DOHH2 (cell line): Measurements from ENCODE around the gene VSIG10L2.

Experiments
- H3F3A ChIP-seq: fragments of 200-600 bp; sonication (generic), shearing (Covaris generic); 2 replicates; pipeline ENCODE4 v1.6.0; 2016; ENCODE audit warnings: antibody characterized with exemption, mild to moderate bottlenecking; ENCODE audit not compliant: control insufficient read depth, insufficient read depth
- H3K27ac ChIP-seq: fragments of 200-600 bp; sonication (generic); 2 replicates; pipeline ENCODE4 v1.5.1; 2014; ENCODE audit warnings: low read depth, mild to moderate bottlenecking, low read length, moderate library complexity
- H3K27me3 ChIP-seq: fragments of 200-600 bp; sonication (generic); 2 replicates; pipeline ENCODE4 v1.6.1; 2014; ENCODE audit warnings: mild to moderate bottlenecking, low read length, mixed read lengths; ENCODE audit not compliant: control insufficient read depth
- H3K36me3 ChIP-seq: fragments of 200-600 bp; sonication (generic); 2 replicates; pipeline ENCODE4 v1.6.1; 2014; ENCODE audit warnings: mild to moderate bottlenecking, low read length, moderate library complexity, mixed read lengths; ENCODE audit not compliant: control insufficient read depth
- H3K4me1 ChIP-seq: fragments of 200-600 bp; sonication (generic); 2 replicates; pipeline ENCODE4 v1.6.1; 2014; ENCODE audit warnings: mild to moderate bottlenecking, low read length, mixed read lengths; ENCODE audit not compliant: control insufficient read depth
- H3K4me2 ChIP-seq: fragments of 200-600 bp; sonication (generic); 2 replicates; pipeline ENCODE4 v1.6.0; 2014; ENCODE audit warnings: mild to moderate bottlenecking, low read length, moderate library complexity
- H3K4me3 ChIP-seq: fragments of 200-600 bp; sonication (generic); 2 replicates; pipeline ENCODE4 v1.5.1; 2014; ENCODE audit warnings: mild to moderate bottlenecking, low read length, mixed read lengths
- H3K79me2 ChIP-seq: fragments of 200-600 bp; sonication (generic); 2 replicates; pipeline ENCODE4 v1.6.1; 2014; ENCODE audit warnings: mild to moderate bottlenecking, low read length, mixed read lengths; ENCODE audit not compliant: control insufficient read depth
- H3K9me2 ChIP-seq: fragments of 200-600 bp; sonication (generic); replicated peaks from 2 replicates; pipeline ENCODE4 v1.6.1; 2014; ENCODE audit warnings: mild to moderate bottlenecking, low read length, mixed read lengths; ENCODE audit not compliant: control insufficient read depth
- H3K9me3 ChIP-seq: fragments of 200-600 bp; sonication (generic); 2 replicates; pipeline ENCODE4 v1.6.1; 2014; ENCODE audit warnings: antibody characterized with exemption, low read length, mixed read lengths; ENCODE audit not compliant: control insufficient read depth, insufficient read depth
- H4K20me1 ChIP-seq: fragments of 200-600 bp; sonication (generic); 2 replicates; pipeline ENCODE4 v1.6.0; 2014; ENCODE audit warnings: low read depth, mild to moderate bottlenecking, antibody characterized with exemption, low read length, moderate library complexity; ENCODE audit not compliant: control insufficient read depth, insufficient read depth
- EZH2phosphoT487 ChIP-seq: fragments of 200-600 bp; sonication (generic); IDR thresholded peaks from 2 replicates; pipeline ENCODE4 v1.6.1; 2017; ENCODE audit warnings: borderline replicate concordance, mild to moderate bottlenecking, antibody characterized with exemption, low read length, moderate library complexity, mixed read lengths
- TF ChIP-seq, protein P1 (sequence below): fragments of 200-600 bp; sonication (generic); IDR thresholded peaks from one replicate; pipeline ENCODE4 v1.5.1; 2014; ENCODE audit warnings: antibody characterized with exemption, mild to moderate bottlenecking, low read depth, low read length; ENCODE audit not compliant: poor library complexity, severe bottlenecking

The VSIG10L2 gene

DNA sequence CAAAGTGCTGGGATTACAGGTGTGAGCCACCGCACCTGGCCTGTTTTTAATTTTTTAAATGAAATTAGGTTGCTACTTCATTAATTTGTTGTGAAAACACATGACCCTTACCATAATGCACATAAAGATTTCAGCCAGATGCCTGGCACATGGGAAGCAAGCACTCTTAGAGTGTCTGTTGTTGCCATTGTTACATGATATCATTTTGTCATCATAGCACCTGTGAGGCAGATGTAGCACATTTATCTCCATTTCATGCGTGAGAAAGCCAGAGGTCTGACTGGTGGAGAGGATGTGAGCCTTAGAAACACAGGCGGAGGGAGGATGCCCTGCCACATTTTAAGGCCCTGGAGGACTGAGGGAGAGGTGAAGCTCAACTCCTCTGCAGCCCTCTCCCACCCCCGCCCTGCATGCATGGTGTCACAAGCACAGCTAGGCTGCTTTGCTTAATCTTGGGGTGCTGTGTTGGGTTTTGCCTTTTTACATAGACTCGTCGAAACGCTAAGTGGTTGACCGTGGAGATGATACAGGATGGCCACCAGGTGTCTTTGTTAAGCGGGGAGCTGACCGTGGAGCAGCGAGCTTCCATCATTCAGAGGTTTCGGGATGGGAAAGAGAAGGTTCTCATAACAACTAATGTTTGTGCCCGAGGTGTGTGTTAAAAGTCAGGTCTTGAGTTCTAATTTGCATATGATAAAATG is 27.6 kb upstream of the VSIG10L2 start:
- H3K4me1 ChIP-seq = no peaks in the 10 kb centered on the region
- no peaks in the 10 kb centered on the region for H3K9me3 ChIP-seq
- H3F3A ChIP-seq = no peaks in the 10 kb centered on the region
- no peak overlapping the region for H3K27ac ChIP-seq
- H3K79me2 ChIP-seq = no peaks in the 10 kb centered on the region
- H3K9me2 ChIP-seq = no peaks in the 10 kb centered on the region
- no peak overlapping the region for H3K4me3 ChIP-seq
- peaks cover 28% of the 10 kb centered on the region for H3K27me3 ChIP-seq
- no peak for TF ChIP-seq EZH2phosphoT487
- TF ChIP-seq, protein P1, sequence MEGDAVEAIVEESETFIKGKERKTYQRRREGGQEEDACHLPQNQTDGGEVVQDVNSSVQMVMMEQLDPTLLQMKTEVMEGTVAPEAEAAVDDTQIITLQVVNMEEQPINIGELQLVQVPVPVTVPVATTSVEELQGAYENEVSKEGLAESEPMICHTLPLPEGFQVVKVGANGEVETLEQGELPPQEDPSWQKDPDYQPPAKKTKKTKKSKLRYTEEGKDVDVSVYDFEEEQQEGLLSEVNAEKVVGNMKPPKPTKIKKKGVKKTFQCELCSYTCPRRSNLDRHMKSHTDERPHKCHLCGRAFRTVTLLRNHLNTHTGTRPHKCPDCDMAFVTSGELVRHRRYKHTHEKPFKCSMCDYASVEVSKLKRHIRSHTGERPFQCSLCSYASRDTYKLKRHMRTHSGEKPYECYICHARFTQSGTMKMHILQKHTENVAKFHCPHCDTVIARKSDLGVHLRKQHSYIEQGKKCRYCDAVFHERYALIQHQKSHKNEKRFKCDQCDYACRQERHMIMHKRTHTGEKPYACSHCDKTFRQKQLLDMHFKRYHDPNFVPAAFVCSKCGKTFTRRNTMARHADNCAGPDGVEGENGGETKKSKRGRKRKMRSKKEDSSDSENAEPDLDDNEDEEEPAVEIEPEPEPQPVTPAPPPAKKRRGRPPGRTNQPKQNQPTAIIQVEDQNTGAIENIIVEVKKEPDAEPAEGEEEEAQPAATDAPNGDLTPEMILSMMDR = no peak
- H3K36me3 ChIP-seq = no peaks in the 10 kb centered on the region
- H3K4me2 ChIP-seq = no peak overlapping the region
- no peaks in the 10 kb centered on the region for H4K20me1 ChIP-seq

DNA sequence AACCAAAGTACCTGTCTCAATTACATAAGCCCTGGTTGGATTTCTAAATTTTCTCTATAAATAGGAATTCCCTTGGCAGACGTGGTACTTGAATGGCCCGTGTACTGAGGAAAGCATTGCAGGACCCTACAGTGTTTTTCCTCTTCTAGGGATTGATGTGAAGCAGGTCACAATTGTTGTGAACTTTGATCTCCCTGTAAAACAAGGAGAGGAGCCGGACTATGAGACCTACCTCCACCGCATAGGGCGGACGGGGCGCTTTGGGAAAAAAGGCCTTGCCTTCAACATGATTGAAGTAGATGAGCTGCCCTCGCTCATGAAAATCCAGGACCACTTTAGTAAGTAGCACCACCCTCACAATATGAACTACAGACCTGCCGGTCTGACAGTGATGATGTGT is 24.8 kb upstream of the VSIG10L2 start:
- no peak for TF ChIP-seq EZH2phosphoT487
- TF ChIP-seq, protein P1 = no peak
- H3K9me2 ChIP-seq = no peaks in the 10 kb centered on the region
- H3K4me1 ChIP-seq = no peaks in the 10 kb centered on the region
- H3K36me3 ChIP-seq = no peaks in the 10 kb centered on the region
- H3K79me2 ChIP-seq = no peaks in the 10 kb centered on the region
- H3K27ac ChIP-seq = no peak overlapping the region
- no peaks in the 10 kb centered on the region for H3F3A ChIP-seq
- H3K4me2 ChIP-seq = no peak overlapping the region
- no peaks in the 10 kb centered on the region for H4K20me1 ChIP-seq
- no peaks in the 10 kb centered on the region for H3K9me3 ChIP-seq
- peaks cover 31% of the 10 kb centered on the region for H3K27me3 ChIP-seq
- no peak overlapping the region for H3K4me3 ChIP-seq

DNA sequence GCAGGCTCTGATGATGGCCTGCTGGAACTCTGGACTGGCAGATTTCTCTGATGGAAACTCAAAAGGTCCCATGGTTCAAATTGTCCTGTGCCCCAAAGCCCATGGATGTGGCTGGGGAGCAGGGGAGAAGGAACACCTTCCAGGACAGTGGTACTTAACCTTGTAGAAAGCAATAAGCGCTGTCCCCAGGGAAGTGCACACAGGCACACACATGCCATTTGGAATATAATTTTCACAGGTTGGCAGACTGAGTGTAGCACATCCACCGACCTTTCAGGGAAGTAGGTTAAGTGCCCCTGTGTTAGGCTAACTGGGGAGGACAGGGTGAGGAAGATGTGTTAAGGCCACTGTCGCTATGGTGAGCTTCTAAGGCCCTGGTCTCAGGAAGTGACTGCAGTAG is 23.7 kb upstream of the VSIG10L2 start:
- Histone ChIP-seq H3K4me2 (no peak overlapping the region), H3K79me2 (no peaks in the 10 kb centered on the region), H3K36me3 (no peaks in the 10 kb centered on the region)

More for the DNA sequence above, 23.7 kb upstream of the VSIG10L2 start:
- TF ChIP-seq, protein P1 = no peak
- TF ChIP-seq EZH2phosphoT487 = no peak
- Histone ChIP-seq H3K4me3 (no peak overlapping the region), H3K27ac (no peak overlapping the region), H3K4me1 (no peaks in the 10 kb centered on the region), H4K20me1 (no peaks in the 10 kb centered on the region), H3K9me2 (no peaks in the 10 kb centered on the region), H3F3A (no peaks in the 10 kb centered on the region), H3K27me3 (peaks cover 27% of the 10 kb centered on the region), H3K9me3 (no peaks in the 10 kb centered on the region)
